ENCODE results near the gene NTN1. TPM values are rescaled to one million over a fixed set of nuclear protein-coding genes. Genes with fewer than 3 reads are reported as not detected.

The NTN1 gene
- total RNA-seq, 1 experiment from 2014 or later, result 1.2 TPM

GRCh38 chr17:9050801-9051401, 29.6 kb downstream of the NTN1 start:
- no peaks in the 10 kb centered on the region for H4K20me1 ChIP-seq (ENCODE audit: control insufficient read depth, insufficient read depth, insufficient read length)
- H3K4me1 ChIP-seq (ENCODE audit: insufficient read depth, low read length), result peaks cover 11% of the 10 kb centered on the region; the same call in 1 of the 2 replicates
- H3T11ph ChIP-seq (ENCODE audit: low read length), result no peak overlapping the region
- Mint-ChIP-seq H3K36me3 (ENCODE audit: insufficient read depth in 1 of 3, low read depth in 3 of 3) (peaks cover 8 to 22% (median 8%) of the 10 kb centered on the region in 3 experiments; a peak in 6 of 7 replicates), H3K27ac (peak overlapping the region in 1 of 3 experiments; percentile 85; a peak in 2 of 7 replicates), H3K4me3 (no peak overlapping the region), H3K9me3 (peaks cover 18 to 20% of the 10 kb centered on the region in 2 experiments), H3K4me1 (peaks cover 40 to 45% of the 10 kb centered on the region in 2 experiments), H3K27me3 (ENCODE audit: low read depth) (peaks cover 54% of the 10 kb centered on the region)
- no peak overlapping the region for H2BK120ac ChIP-seq (ENCODE audit: low read depth, low read length, poor library complexity, severe bottlenecking)
- H3K14ac ChIP-seq (ENCODE audit: insufficient read depth, low read length), result peak overlapping the region; percentile 45; the same call in 1 of the 2 replicates
- no peak overlapping the region for H3K23ac ChIP-seq (ENCODE audit: insufficient read length, low read depth, low read length)
- no peaks in the 10 kb centered on the region for H3K79me2 ChIP-seq (ENCODE audit: insufficient read depth, low read length)
- H3K56ac ChIP-seq (ENCODE audit: insufficient read length, low read depth, low read length), result no peak overlapping the region
- peaks cover 14% of the 10 kb centered on the region; the same call in 1 of the 2 replicates for H3K27me3 ChIP-seq (ENCODE audit: insufficient read depth, low read length)
- H3K27ac ChIP-seq (ENCODE audit: insufficient read length, low read depth, low read length), result peak overlapping the region; percentile 20
- no peaks in the 10 kb centered on the region for H3K9me3 ChIP-seq (ENCODE audit: control insufficient read depth, low read depth, low read length)
- peak overlapping the region; percentile 60; the same call in 1 of the 2 replicates for H2BK15ac ChIP-seq (ENCODE audit: low read depth, low read length)
- H4K8ac ChIP-seq (replicated peaks; ENCODE audit: insufficient read length, low read depth, low read length), result no peak overlapping the region
- H4K91ac ChIP-seq (ENCODE audit: insufficient read length, low read depth, low read length), result no peak overlapping the region
- H3K23me2 ChIP-seq (ENCODE audit: insufficient read length, low read depth, low read length, poor library complexity, severe bottlenecking), result no peaks in the 10 kb centered on the region
- H3K9ac ChIP-seq (ENCODE audit: extremely low read depth, insufficient read length, low read length), result no peak overlapping the region
- no peak overlapping the region for H2AFZ ChIP-seq (ENCODE audit: low read length)
- DNase-seq, result peak; percentile 88
- no peak overlapping the region for H2AK5ac ChIP-seq (ENCODE audit: insufficient read length, low read length)
- no peak overlapping the region for H2BK20ac ChIP-seq (ENCODE audit: low read depth, low read length, poor library complexity, severe bottlenecking)
- H3K4me2 ChIP-seq (ENCODE audit: insufficient read depth, insufficient read length, low read length), result no peak overlapping the region
- H3K4ac ChIP-seq (ENCODE audit: low read depth, low read length), result no peak overlapping the region
- no peak overlapping the region for H4K5ac ChIP-seq (ENCODE audit: insufficient read length, low read depth, low read length)
- peak overlapping the region; percentile 45 for H2BK5ac ChIP-seq (ENCODE audit: insufficient read length, low read length)
- WGBS (ENCODE audit: extremely low coverage, insufficient read length, low lambda C conversion rate), result no CpG with 5 or more reads among the region's 8 CpGs
- no peaks in the 10 kb centered on the region for H3K79me1 ChIP-seq (ENCODE audit: insufficient read depth, low read depth, low read length, poor library complexity, severe bottlenecking)
- H3K18ac ChIP-seq (ENCODE audit: insufficient read length, low read depth, low read length), result no peak overlapping the region
- H2BK12ac ChIP-seq (ENCODE audit: insufficient read length, low read depth, low read length), result peak overlapping the region; percentile 25
- TF ChIP-seq CTCF (conservative IDR thresholded peaks at IDR 0.05), result no peak
